Measurements from ENCODE around the gene PDPR.
"Not testable (repeated sequence)": the region's sequence is repeated elsewhere in the genome, so short reads cannot be mapped to it uniquely, and the experiment has no call there.

GRCh38 chr16:70206382-70206781 lies 92.2 kb downstream of the PDPR start:
- not testable (repeated sequence) for TF ChIP-seq EP300 (conservative IDR thresholded peaks at IDR 0.05; ENCODE audit: poor library complexity, severe bottlenecking)
- TF ChIP-seq, protein P1, sequence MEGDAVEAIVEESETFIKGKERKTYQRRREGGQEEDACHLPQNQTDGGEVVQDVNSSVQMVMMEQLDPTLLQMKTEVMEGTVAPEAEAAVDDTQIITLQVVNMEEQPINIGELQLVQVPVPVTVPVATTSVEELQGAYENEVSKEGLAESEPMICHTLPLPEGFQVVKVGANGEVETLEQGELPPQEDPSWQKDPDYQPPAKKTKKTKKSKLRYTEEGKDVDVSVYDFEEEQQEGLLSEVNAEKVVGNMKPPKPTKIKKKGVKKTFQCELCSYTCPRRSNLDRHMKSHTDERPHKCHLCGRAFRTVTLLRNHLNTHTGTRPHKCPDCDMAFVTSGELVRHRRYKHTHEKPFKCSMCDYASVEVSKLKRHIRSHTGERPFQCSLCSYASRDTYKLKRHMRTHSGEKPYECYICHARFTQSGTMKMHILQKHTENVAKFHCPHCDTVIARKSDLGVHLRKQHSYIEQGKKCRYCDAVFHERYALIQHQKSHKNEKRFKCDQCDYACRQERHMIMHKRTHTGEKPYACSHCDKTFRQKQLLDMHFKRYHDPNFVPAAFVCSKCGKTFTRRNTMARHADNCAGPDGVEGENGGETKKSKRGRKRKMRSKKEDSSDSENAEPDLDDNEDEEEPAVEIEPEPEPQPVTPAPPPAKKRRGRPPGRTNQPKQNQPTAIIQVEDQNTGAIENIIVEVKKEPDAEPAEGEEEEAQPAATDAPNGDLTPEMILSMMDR (IDR thresholded peaks at IDR 0.05; ENCODE audit: poor library complexity, severe bottlenecking): not testable (repeated sequence)

Measured in neural cell (in vitro differentiated cells).